ENCODE data around the gene PUS1. TPM values are rescaled to one million over a fixed set of nuclear protein-coding genes. Genes with fewer than 3 reads are reported as not detected.

PUS1 gene
- total RNA-seq, 2 experiments from 2014 or later, result 37.7 to 38.8 TPM

- H3K36me3 Mint-ChIP-seq (ENCODE audit: low read depth), result peaks cover 37% of the 10 kb centered on the region
- no peak overlapping the region for H3K4me3 Mint-ChIP-seq
- no peak for DNase-seq
- CTCF ChIA-PET, result no interaction called here
- intact Hi-C loops (cut with micrococcal nuclease), result no loop called here
- no peaks in the 10 kb centered on the region for H3K27me3 Mint-ChIP-seq (ENCODE audit: low read depth)
- H3K27ac Mint-ChIP-seq, result no peak overlapping the region
- H3K4me1 Mint-ChIP-seq (ENCODE audit: low read depth), result no peaks in the 10 kb centered on the region
- H3K9me3 Mint-ChIP-seq, result no peaks in the 10 kb centered on the region
These were observed 59.1 kb downstream of the PUS1 start for GRCh38 chr12:131988054-131988796.

GRCh38 chr12:131989021-131989420, 59.9 kb downstream of the PUS1 start:
- Mint-ChIP-seq H3K27ac (no peak overlapping the region), H3K9me3 (no peaks in the 10 kb centered on the region), H3K36me3 (ENCODE audit: low read depth) (peaks cover 44% of the 10 kb centered on the region), H3K4me3 (no peak overlapping the region), H3K27me3 (ENCODE audit: low read depth) (no peaks in the 10 kb centered on the region), H3K4me1 (ENCODE audit: low read depth) (peaks cover 3% of the 10 kb centered on the region)
- CTCF ChIA-PET, result no interaction called here
- intact Hi-C loops (cut with micrococcal nuclease), result no loop called here
- DNase-seq, result no peak

- Mint-ChIP-seq H3K36me3 (ENCODE audit: low read depth) (peaks cover 48% of the 10 kb centered on the region), H3K9me3 (no peaks in the 10 kb centered on the region), H3K4me3 (no peak overlapping the region), H3K27me3 (ENCODE audit: low read depth) (no peaks in the 10 kb centered on the region), H3K27ac (no peak overlapping the region), H3K4me1 (ENCODE audit: low read depth) (peaks cover 6% of the 10 kb centered on the region)
- intact Hi-C loops (cut with micrococcal nuclease), result no loop called here
- no peak for DNase-seq
- CTCF ChIA-PET, result interaction anchor here (0.6 to 0.7 kb wide), 3 partner anchors 71 to 703 kb away, joined by 3 to 6 read pairs (median 4); no protein-coding TSS in a partner anchor
These were observed 61.2 kb downstream of the PUS1 start for GRCh38 chr12:131990066-131990979.

- Mint-ChIP-seq H3K27me3 (ENCODE audit: low read depth) (no peaks in the 10 kb centered on the region), H3K4me3 (no peak overlapping the region), H3K27ac (no peak overlapping the region), H3K4me1 (ENCODE audit: low read depth) (peaks cover 6% of the 10 kb centered on the region), H3K36me3 (ENCODE audit: low read depth) (peaks cover 48% of the 10 kb centered on the region), H3K9me3 (no peaks in the 10 kb centered on the region)
- CTCF ChIA-PET, result no interaction called here
- no peak for DNase-seq
- intact Hi-C loops (cut with micrococcal nuclease), result no loop called here
These were observed 61.9 kb downstream of the PUS1 start for GRCh38 chr12:131990980-131991305.

GRCh38 chr12:131991816-131992430, 62.8 kb downstream of the PUS1 start:
- Mint-ChIP-seq H3K27me3 (ENCODE audit: low read depth) (no peaks in the 10 kb centered on the region), H3K4me3 (no peak overlapping the region), H3K27ac (no peak overlapping the region), H3K4me1 (ENCODE audit: low read depth) (peaks cover 6% of the 10 kb centered on the region), H3K9me3 (no peaks in the 10 kb centered on the region), H3K36me3 (ENCODE audit: low read depth) (peaks cover 45% of the 10 kb centered on the region)
- intact Hi-C loops (cut with micrococcal nuclease), result no loop called here
- DNase-seq, result no peak
- CTCF ChIA-PET, result interaction anchor here (0.7 kb wide), 1 partner anchor 9 kb away, joined by 4 read pairs; no protein-coding TSS in a partner anchor

- H3K9me3 Mint-ChIP-seq, result no peaks in the 10 kb centered on the region
- peaks cover 39% of the 10 kb centered on the region for H3K36me3 Mint-ChIP-seq (ENCODE audit: low read depth)
- no peaks in the 10 kb centered on the region for H3K27me3 Mint-ChIP-seq (ENCODE audit: low read depth)
- DNase-seq, result no peak
- CTCF ChIA-PET, result interaction anchor here (0.5 kb wide), 1 partner anchor 28 kb away, joined by 3 read pairs; no protein-coding TSS in a partner anchor
- no peak overlapping the region for H3K4me3 Mint-ChIP-seq
- peaks cover 6% of the 10 kb centered on the region for H3K4me1 Mint-ChIP-seq (ENCODE audit: low read depth)
- no peak overlapping the region for H3K27ac Mint-ChIP-seq
- intact Hi-C loops (cut with micrococcal nuclease), result no loop called here
These were observed 65.5 kb downstream of the PUS1 start for GRCh38 chr12:131994589-131994988.

Other genes starting within 250 kb of the PUS1 start
- 10 to 100 TPM; 51.3 TPM for gene SFSWAP, start 218.2 kb upstream of the PUS1 start, total RNA-seq
- gene MMP17, start 100.9 kb upstream of the PUS1 start, total RNA-seq, result not detected
- 10 to 100 TPM; 13.6 to 15.6 TPM for gene ULK1, start 34.7 kb upstream of the PUS1 start, total RNA-seq
- 10 to 100 TPM; 36.8 to 40.6 TPM for gene EP400, start 20.7 kb downstream of the PUS1 start, total RNA-seq
- gene DDX51, start 215.0 kb downstream of the PUS1 start, total RNA-seq, result 10 to 100 TPM; 18.8 to 20.0 TPM
- gene NOC4L, start 215.2 kb downstream of the PUS1 start, total RNA-seq, result 10 to 100 TPM; 27.1 to 27.4 TPM

All from activated naive CD4-positive, alpha-beta T cell treated with anti-CD3 and anti-CD28 coated beads for 36 hours (primary cell).